HEK293 (cell line): ENCODE data around the gene PBRM1.

Experiments used
- CTCF ChIA-PET: fragments of 350-600 bp; formaldehyde crosslinking; extraction: SDS; loops from one replicate; lab custom pipeline; 2021; ENCODE audit warnings: antibody characterized with exemption; lab: Yijun Ruan, JAX
- POLR2A ChIA-PET: fragments of 300-600 bp; formaldehyde crosslinking; extraction: SDS; loops from one replicate; lab custom pipeline; 2020; ENCODE audit warnings: antibody characterized with exemption, inconsistent platforms; lab: Yijun Ruan, JAX
- H3K27ac ChIP-seq: fragments of 200-500 bp; sonication (Bioruptor generic); 2 replicates; pipeline ENCODE4 v1.5.1; 2014; ENCODE audit warnings: low read depth, low read length, control low read depth, inconsistent platforms; ENCODE audit errors: extremely low read depth
- H3K36me3 ChIP-seq, 2 experiments: fragments of 200-500 bp in 1 of 2; sonication (Bioruptor generic) in 1 of 2; 1 replicate in 1 of 2; 2 replicates in 1 of 2; pipeline ENCODE4 v1.5.1; 2014 to 2017; ENCODE audit warnings: inconsistent platforms in 2 of 2, low read length in 2 of 2; ENCODE audit not compliant: control insufficient read depth in 2 of 2, insufficient read depth in 1 of 2
- H3K4me1 ChIP-seq: fragments of 200-500 bp; sonication (Bioruptor generic); 2 replicates; pipeline ENCODE4 v1.5.1; 2014; ENCODE audit warnings: mild to moderate bottlenecking, low read length, inconsistent platforms; ENCODE audit not compliant: control insufficient read depth, insufficient read depth
- H3K4me3 ChIP-seq: 2 replicates; pipeline ENCODE4 v1.5.1; 2011; ENCODE audit warnings: low read depth, mild to moderate bottlenecking, control low read depth, low read length, moderate library complexity
- H3K9me3 ChIP-seq: fragments of 200-500 bp; sonication (Bioruptor generic); 2 replicates; pipeline ENCODE4 v1.5.1; 2014; ENCODE audit warnings: low read depth, low read length, inconsistent platforms; ENCODE audit not compliant: control insufficient read depth, insufficient read depth
- GFI1B ChIP-seq: fragments of 450-650 bp; formaldehyde crosslinking; IDR thresholded peaks from 2 replicates; pipeline ENCODE4 v1.5.1; 2016; ENCODE audit warnings: missing biosample characterization, missing genetic modification characterization
- KLF16 ChIP-seq: fragments of 450-650 bp; formaldehyde crosslinking; IDR thresholded peaks from 2 replicates; pipeline ENCODE4 v1.5.1; 2017; ENCODE audit warnings: missing biosample characterization, missing genetic modification characterization
- MEIS1 ChIP-seq: sonication (generic); formaldehyde crosslinking; IDR thresholded peaks from 2 replicates; pipeline ENCODE4 v1.8.1; 2022; ENCODE audit warnings: missing genetic modification reagents, mild to moderate bottlenecking, borderline replicate concordance
- SP2 ChIP-seq: fragments of 450-650 bp; formaldehyde crosslinking; IDR thresholded peaks from 2 replicates; pipeline ENCODE4 v1.5.1; 2016; ENCODE audit warnings: missing biosample characterization, missing genetic modification characterization
- SP3 ChIP-seq: fragments of 450-650 bp; formaldehyde crosslinking; IDR thresholded peaks from 2 replicates; pipeline ENCODE4 v1.5.1; 2016; ENCODE audit warnings: missing biosample characterization, missing genetic modification characterization
- ZNF132 ChIP-seq: fragments of 450-650 bp; formaldehyde crosslinking; IDR thresholded peaks from 2 replicates; pipeline ENCODE4 v1.5.1; 2017; ENCODE audit warnings: missing biosample characterization, missing genetic modification characterization, borderline replicate concordance
- ZNF2 ChIP-seq: fragments of 450-650 bp; formaldehyde crosslinking; IDR thresholded peaks from 2 replicates; pipeline ENCODE4 v1.5.1; 2016; ENCODE audit warnings: missing biosample characterization, missing genetic modification characterization
- ZNF214 ChIP-seq: fragments of 450-650 bp; formaldehyde crosslinking; IDR thresholded peaks from 2 replicates; pipeline ENCODE4 v1.5.1; 2017; ENCODE audit warnings: missing biosample characterization, mild to moderate bottlenecking, missing genetic modification characterization, borderline replicate concordance
- ZNF221 ChIP-seq: fragments of 450-650 bp; formaldehyde crosslinking; IDR thresholded peaks from 2 replicates; pipeline ENCODE4 v1.5.1; 2017; ENCODE audit warnings: missing biosample characterization, missing genetic modification characterization, borderline replicate concordance
- ZNF223 ChIP-seq: fragments of 450-650 bp; formaldehyde crosslinking; IDR thresholded peaks from 2 replicates; pipeline ENCODE4 v1.5.1; 2016; ENCODE audit warnings: missing biosample characterization, missing genetic modification characterization
- ZNF311 ChIP-seq: fragments of 450-650 bp; formaldehyde crosslinking; IDR thresholded peaks from 2 replicates; pipeline ENCODE4 v1.5.1; 2017; ENCODE audit warnings: missing biosample characterization, missing genetic modification characterization, borderline replicate concordance
- ZNF354C ChIP-seq: fragments of 450-650 bp; formaldehyde crosslinking; IDR thresholded peaks from 2 replicates; pipeline ENCODE4 v1.5.1; 2016; ENCODE audit warnings: missing biosample characterization, missing genetic modification characterization, low read depth, borderline replicate concordance
- ZNF426 ChIP-seq: fragments of 450-650 bp; formaldehyde crosslinking; IDR thresholded peaks from 2 replicates; pipeline ENCODE4 v1.5.1; 2017; ENCODE audit warnings: missing biosample characterization, missing genetic modification characterization, mild to moderate bottlenecking, inconsistent platforms, moderate library complexity
- ZNF549 ChIP-seq: fragments of 450-650 bp; IDR thresholded peaks from 2 replicates; pipeline ENCODE4 v1.5.1; 2018; ENCODE audit warnings: missing biosample characterization, missing genetic modification characterization, mild to moderate bottlenecking, inconsistent platforms, moderate library complexity
- ZNF560 ChIP-seq: fragments of 450-650 bp; formaldehyde crosslinking; IDR thresholded peaks from 2 replicates; pipeline ENCODE4 v1.5.1; 2017; ENCODE audit warnings: missing biosample characterization, missing genetic modification characterization, borderline replicate concordance
- ZNF623 ChIP-seq: fragments of 450-650 bp; formaldehyde crosslinking; IDR thresholded peaks from 2 replicates; pipeline ENCODE4 v1.5.1; 2016; ENCODE audit warnings: missing biosample characterization, missing genetic modification characterization
- ZSCAN23 ChIP-seq: fragments of 450-650 bp; formaldehyde crosslinking; IDR thresholded peaks from 2 replicates; pipeline ENCODE4 v1.5.1; 2016; ENCODE audit warnings: missing biosample characterization, missing genetic modification characterization
- TF ChIP-seq, protein P1 (sequence below): fragments of 450-650 bp; formaldehyde crosslinking; IDR thresholded peaks from 2 replicates; pipeline ENCODE4 v1.5.1; 2016; ENCODE audit warnings: missing biosample characterization, missing genetic modification characterization, low read depth
- TF ChIP-seq, protein P2 (sequence below): fragments of 450-650 bp; formaldehyde crosslinking; IDR thresholded peaks from 2 replicates; pipeline ENCODE4 v1.5.1; 2017; ENCODE audit warnings: missing biosample characterization, missing genetic modification characterization
- TF ChIP-seq, protein P3 (sequence below): fragments of 450-650 bp; formaldehyde crosslinking; IDR thresholded peaks from 2 replicates; pipeline ENCODE4 v1.5.1; 2016; ENCODE audit warnings: missing biosample characterization, missing genetic modification characterization

Gene PBRM1

DNA sequence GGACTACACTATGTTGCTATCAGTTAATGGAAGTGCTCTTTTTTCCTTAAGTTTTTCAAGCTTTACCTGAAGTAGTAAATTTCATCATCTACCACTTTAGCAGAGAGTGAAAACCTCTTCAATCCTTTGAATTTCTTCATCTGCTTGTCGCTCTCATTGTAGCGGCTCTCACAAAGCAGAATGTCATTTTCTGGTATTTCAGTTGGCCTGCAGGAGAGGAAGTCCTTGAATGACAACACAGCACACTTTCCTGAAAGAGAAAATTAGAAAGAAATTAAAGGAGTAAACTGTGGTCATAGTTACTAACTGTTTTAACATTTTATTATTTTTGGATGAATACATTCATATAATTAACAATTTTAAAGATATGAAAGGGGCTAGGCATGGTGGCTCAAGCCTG lies 121.7 kb downstream of the PBRM1 start:
- CTCF ChIA-PET: no interaction called here
- no peak overlapping the region for H3K27ac ChIP-seq
- POLR2A ChIA-PET: interaction anchor here (0.5 kb wide), 1 partner anchor 69 kb away, joined by 6 read pairs; no protein-coding TSS in a partner anchor
- no peaks in the 10 kb centered on the region for H3K9me3 ChIP-seq
- H3K4me3 ChIP-seq: no peak overlapping the region
- H3K4me1 ChIP-seq: no peaks in the 10 kb centered on the region
- TF ChIP-seq ZNF354C (tag by site-specific recombination) (no peak), ZNF426 (no peak), KLF16 (tag by site-specific recombination) (no peak), ZNF2 (no peak), ZSCAN23 (tag by site-specific recombination) (no peak), ZNF221 (no peak), ZNF223 (tag by site-specific recombination) (no peak), SP2 (no peak)
- TF ChIP-seq, protein P1, sequence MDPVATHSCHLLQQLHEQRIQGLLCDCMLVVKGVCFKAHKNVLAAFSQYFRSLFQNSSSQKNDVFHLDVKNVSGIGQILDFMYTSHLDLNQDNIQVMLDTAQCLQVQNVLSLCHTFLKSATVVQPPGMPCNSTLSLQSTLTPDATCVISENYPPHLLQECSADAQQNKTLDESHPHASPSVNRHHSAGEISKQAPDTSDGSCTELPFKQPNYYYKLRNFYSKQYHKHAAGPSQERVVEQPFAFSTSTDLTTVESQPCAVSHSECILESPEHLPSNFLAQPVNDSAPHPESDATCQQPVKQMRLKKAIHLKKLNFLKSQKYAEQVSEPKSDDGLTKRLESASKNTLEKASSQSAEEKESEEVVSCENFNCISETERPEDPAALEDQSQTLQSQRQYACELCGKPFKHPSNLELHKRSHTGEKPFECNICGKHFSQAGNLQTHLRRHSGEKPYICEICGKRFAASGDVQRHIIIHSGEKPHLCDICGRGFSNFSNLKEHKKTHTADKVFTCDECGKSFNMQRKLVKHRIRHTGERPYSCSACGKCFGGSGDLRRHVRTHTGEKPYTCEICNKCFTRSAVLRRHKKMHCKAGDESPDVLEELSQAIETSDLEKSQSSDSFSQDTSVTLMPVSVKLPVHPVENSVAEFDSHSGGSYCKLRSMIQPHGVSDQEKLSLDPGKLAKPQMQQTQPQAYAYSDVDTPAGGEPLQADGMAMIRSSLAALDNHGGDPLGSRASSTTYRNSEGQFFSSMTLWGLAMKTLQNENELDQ (tag by site-specific recombination): no peak
- peaks cover 6 to 56% of the 10 kb centered on the region in 2 experiments; a peak in 2 of 3 replicates for H3K36me3 ChIP-seq

DNA sequence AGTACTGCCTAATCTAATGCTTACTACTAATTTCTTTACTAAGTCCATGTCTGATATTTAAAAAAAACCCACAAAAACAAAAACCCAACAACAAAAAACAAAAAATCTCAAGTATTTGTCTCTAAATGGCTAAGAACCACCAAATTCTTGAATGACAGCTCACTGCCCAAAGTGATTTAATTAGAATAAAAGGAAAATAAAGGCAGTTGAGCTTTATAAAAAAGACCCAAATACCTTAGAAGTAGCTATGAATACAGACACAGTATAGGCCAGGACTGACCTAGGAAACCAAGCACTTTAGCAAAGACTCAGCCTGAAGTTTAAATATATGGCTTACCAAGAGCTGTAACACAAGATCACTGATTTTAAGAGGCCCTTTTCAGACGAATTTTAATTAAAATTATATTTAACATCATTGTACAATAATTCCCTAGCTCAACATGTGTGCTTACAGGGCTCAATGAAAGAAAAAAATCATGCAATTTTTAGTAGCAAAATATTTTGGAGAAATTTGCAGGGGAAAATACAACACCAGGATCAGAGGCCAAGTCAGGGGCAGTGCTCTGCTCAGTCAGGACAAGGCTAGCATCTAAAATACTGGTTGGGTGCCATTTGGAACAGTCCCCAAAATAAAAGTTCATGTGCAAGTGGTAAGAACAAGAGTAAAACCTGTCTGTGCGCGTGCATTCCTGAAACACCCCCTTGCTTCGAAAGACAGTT lies 124.5 kb downstream of the PBRM1 start:
- Histone ChIP-seq H3K9me3 (no peaks in the 10 kb centered on the region), H3K36me3 (peaks cover 4 to 77% of the 10 kb centered on the region in 2 experiments; a peak in 2 of 3 replicates), H3K4me3 (no peak overlapping the region), H3K27ac (no peak overlapping the region), H3K4me1 (no peaks in the 10 kb centered on the region)
- ChIA-PET POLR2A (no interaction called here), CTCF (interaction anchor here (0.7 kb wide), 1 partner anchor 1454 kb away, joined by 3 read pairs; no protein-coding TSS in a partner anchor)
- TF ChIP-seq, protein P2, sequence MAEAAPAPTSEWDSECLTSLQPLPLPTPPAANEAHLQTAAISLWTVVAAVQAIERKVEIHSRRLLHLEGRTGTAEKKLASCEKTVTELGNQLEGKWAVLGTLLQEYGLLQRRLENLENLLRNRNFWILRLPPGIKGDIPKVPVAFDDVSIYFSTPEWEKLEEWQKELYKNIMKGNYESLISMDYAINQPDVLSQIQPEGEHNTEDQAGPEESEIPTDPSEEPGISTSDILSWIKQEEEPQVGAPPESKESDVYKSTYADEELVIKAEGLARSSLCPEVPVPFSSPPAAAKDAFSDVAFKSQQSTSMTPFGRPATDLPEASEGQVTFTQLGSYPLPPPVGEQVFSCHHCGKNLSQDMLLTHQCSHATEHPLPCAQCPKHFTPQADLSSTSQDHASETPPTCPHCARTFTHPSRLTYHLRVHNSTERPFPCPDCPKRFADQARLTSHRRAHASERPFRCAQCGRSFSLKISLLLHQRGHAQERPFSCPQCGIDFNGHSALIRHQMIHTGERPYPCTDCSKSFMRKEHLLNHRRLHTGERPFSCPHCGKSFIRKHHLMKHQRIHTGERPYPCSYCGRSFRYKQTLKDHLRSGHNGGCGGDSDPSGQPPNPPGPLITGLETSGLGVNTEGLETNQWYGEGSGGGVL (tag by site-specific recombination): no peak
- TF ChIP-seq ZNF549: no peak
- TF ChIP-seq ZNF311: no peak
- TF ChIP-seq ZNF132 (tag by site-specific recombination): no peak
- TF ChIP-seq GFI1B (tag by site-specific recombination): no peak
- TF ChIP-seq SP3 (tag by site-specific recombination): no peak
- TF ChIP-seq ZNF623 (tag by site-specific recombination): no peak
- TF ChIP-seq, protein P3, sequence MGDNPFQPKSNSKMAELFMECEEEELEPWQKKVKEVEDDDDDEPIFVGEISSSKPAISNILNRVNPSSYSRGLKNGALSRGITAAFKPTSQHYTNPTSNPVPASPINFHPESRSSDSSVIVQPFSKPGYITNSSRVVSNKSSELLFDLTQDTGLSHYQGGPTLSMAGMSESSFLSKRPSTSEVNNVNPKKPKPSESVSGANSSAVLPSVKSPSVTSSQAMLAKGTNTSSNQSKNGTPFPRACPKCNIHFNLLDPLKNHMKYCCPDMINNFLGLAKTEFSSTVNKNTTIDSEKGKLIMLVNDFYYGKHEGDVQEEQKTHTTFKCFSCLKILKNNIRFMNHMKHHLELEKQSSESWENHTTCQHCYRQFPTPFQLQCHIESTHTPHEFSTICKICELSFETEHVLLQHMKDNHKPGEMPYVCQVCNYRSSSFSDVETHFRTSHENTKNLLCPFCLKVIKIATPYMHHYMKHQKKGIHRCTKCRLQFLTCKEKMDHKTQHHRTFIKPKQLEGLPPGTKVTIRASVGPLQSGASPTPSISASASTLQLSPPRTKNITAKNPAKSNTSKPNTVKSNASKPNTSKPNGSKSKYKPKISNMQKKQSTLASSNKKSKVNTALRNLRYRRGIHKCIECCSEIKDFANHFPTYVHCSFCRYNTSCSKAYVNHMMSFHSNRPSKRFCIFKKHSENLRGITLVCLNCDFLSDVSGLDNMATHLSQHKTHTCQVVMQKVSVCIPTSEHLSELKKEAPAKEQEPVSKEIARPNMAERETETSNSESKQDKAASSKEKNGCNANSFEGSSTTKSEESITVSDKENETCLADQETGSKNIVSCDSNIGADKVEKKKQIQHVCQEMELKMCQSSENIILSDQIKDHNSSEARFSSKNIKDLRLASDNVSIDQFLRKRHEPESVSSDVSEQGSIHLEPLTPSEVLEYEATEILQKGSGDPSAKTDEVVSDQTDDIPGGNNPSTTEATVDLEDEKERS (tag by site-specific recombination): no peak
- no peak for TF ChIP-seq ZNF214 (tag by site-specific recombination)
- no peak for TF ChIP-seq MEIS1
- no peak for TF ChIP-seq ZNF560
